Thymus (tissue), 11 donors: Measurements from ENCODE around the gene ERBIN. TPM values are rescaled to one million over a fixed set of nuclear protein-coding genes. Genes with fewer than 3 reads are reported as not detected.

Experiments used
- DNase-seq, 9 donors: peaks; one replicate each; pipeline ENCODE4 v3.0.0-alpha.2; 2013; ENCODE audit warnings: low spot score in 9 of 9, low read depth in 6 of 9, missing footprints in 1 of 9
- H3K27ac ChIP-seq, 2 donors: one replicate each; pipeline ENCODE4 v1.5.1; 2013; ENCODE audit warnings: control low read depth in 1 of 2, low read depth in 1 of 2, low read length in 1 of 2, mild to moderate bottlenecking in 1 of 2, moderate library complexity in 1 of 2
- H3K27me3 ChIP-seq, 2 donors: one replicate each; pipeline ENCODE4 v1.5.1; 2013; ENCODE audit warnings: low read length in 1 of 2; ENCODE audit not compliant: control insufficient read depth in 2 of 2, insufficient read depth in 1 of 2
- H3K36me3 ChIP-seq, 2 donors: one replicate each; pipeline ENCODE4 v1.5.1; 2013; ENCODE audit warnings: low read length in 1 of 2, mild to moderate bottlenecking in 1 of 2, moderate library complexity in 1 of 2; ENCODE audit not compliant: control insufficient read depth in 2 of 2, insufficient read depth in 2 of 2
- H3K4me1 ChIP-seq, 2 donors: one replicate each; pipeline ENCODE4 v1.5.1; 2013; ENCODE audit warnings: low read length in 2 of 2; ENCODE audit not compliant: control insufficient read depth in 2 of 2, insufficient read depth in 2 of 2
- H3K4me3 ChIP-seq, 2 donors: one replicate each; pipeline ENCODE4 v1.5.1; 2013; ENCODE audit warnings: low read length in 2 of 2, control low read depth in 1 of 2, mild to moderate bottlenecking in 1 of 2
- H3K9me3 ChIP-seq, 2 donors: one replicate each; pipeline ENCODE4 v1.5.1; 2013; ENCODE audit warnings: low read length in 1 of 2, mild to moderate bottlenecking in 1 of 2; ENCODE audit not compliant: control insufficient read depth in 2 of 2, insufficient read depth in 1 of 2
- WGBS: extraction: QIAGEN DNeasy Blood & Tissue Kit; methylation state at CpG from one replicate; pipeline ENCODE4 v1.1.7; 2013; 5-methylcytosine and 5-hydroxymethylcytosine counted together
- polyA plus RNA-seq: library from polyadenylated mRNA; stranded (reverse); fragments of 200-250 nt; gene quantifications from one replicate; pipeline ENCODE4 v1.2.3, GENCODE V29; 2013
- total RNA-seq: library from RNA; stranded (reverse); fragments of 120-200 nt; gene quantifications from one replicate; pipeline ENCODE4 v1.2.4, GENCODE V29; 2013
- donor health status: healthy.

ERBIN gene
- total and polyA plus RNA-seq, 2 donors, result 45.0 to 75.8 TPM

- WGBS, result 98% methylated on average over 3 of the region's 3 CpGs
- no peak overlapping the region for H3K4me3 ChIP-seq
- H3K4me1 ChIP-seq, result no peaks in the 10 kb centered on the region
- H3K27me3 ChIP-seq, result no peaks in the 10 kb centered on the region
- peaks cover 0 to 14% of the 10 kb centered on the region in 2 donors for H3K36me3 ChIP-seq
- no peak overlapping the region for H3K27ac ChIP-seq
- DNase-seq, result no peak
- H3K9me3 ChIP-seq, result peaks cover 0 to 3% of the 10 kb centered on the region in 2 donors
These were observed 55.7 kb downstream of the ERBIN start for GRCh38 chr5:65981969-65982619.

- no peaks in the 10 kb centered on the region for H3K4me1 ChIP-seq
- no peak for DNase-seq
- peaks cover 0 to 14% of the 10 kb centered on the region in 2 donors for H3K36me3 ChIP-seq
- H3K27me3 ChIP-seq, result no peaks in the 10 kb centered on the region
- no peak overlapping the region for H3K4me3 ChIP-seq
- WGBS, result 98% methylated on average over 1 of the region's 1 CpG
- no peak overlapping the region for H3K27ac ChIP-seq
- H3K9me3 ChIP-seq, result peaks cover 0 to 2% of the 10 kb centered on the region in 2 donors
These were observed 56.3 kb downstream of the ERBIN start for GRCh38 chr5:65982635-65983034.

GRCh38 chr5:65984098-65984885 lies 57.9 kb downstream of the ERBIN start:
- no peak for DNase-seq
- H3K4me3 ChIP-seq, result no peak overlapping the region
- H3K9me3 ChIP-seq, result no peaks in the 10 kb centered on the region
- peaks cover 0 to 18% of the 10 kb centered on the region in 2 donors for H3K36me3 ChIP-seq
- H3K27me3 ChIP-seq, result no peaks in the 10 kb centered on the region
- no peak overlapping the region for H3K27ac ChIP-seq
- H3K4me1 ChIP-seq, result no peaks in the 10 kb centered on the region
- 97% methylated on average over 10 of the region's 10 CpGs for WGBS

DNA sequence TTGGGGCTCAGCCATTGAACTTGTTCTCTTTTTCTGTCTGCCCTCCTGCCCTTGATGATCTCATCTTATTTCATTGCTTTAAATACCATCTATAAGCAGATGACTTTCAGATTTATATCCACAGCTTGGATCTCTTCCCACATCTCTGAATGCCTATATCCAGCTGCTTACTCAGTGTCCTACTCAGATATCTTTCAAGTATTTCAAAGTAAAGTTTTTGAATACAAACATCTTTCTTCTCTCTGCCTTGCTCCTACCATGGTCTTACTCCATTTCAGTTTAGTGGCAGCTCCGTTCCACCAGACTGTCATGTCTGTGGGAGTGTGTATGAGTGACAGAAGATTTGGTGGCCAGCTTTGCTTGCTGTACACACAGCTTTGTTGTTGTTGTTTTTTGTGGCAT lies 59.7 kb downstream of the ERBIN start:
- DNase-seq, result no peak
- H3K4me3 ChIP-seq, result no peak overlapping the region
- 95% methylated on average over 1 of the region's 1 CpG for WGBS
- H3K9me3 ChIP-seq, result no peaks in the 10 kb centered on the region
- no peak overlapping the region for H3K27ac ChIP-seq
- no peaks in the 10 kb centered on the region for H3K27me3 ChIP-seq
- H3K36me3 ChIP-seq, result peaks cover 0 to 20% of the 10 kb centered on the region in 2 donors
- H3K4me1 ChIP-seq, result no peaks in the 10 kb centered on the region

- no peaks in the 10 kb centered on the region for H3K27me3 ChIP-seq
- H3K4me3 ChIP-seq, result no peak overlapping the region
- WGBS, result 97% methylated on average over 3 of the region's 3 CpGs
- no peak overlapping the region for H3K27ac ChIP-seq
- peaks cover 0 to 20% of the 10 kb centered on the region in 2 donors for H3K36me3 ChIP-seq
- no peaks in the 10 kb centered on the region for H3K9me3 ChIP-seq
- DNase-seq, result no peak
- no peaks in the 10 kb centered on the region for H3K4me1 ChIP-seq
These were observed 60.4 kb downstream of the ERBIN start for GRCh38 chr5:65986796-65987195.

- no peak for DNase-seq
- H3K27ac ChIP-seq, result no peak overlapping the region
- peaks cover 0 to 20% of the 10 kb centered on the region in 2 donors for H3K36me3 ChIP-seq
- 98% methylated on average over 4 of the region's 4 CpGs for WGBS
- no peaks in the 10 kb centered on the region for H3K9me3 ChIP-seq
- no peaks in the 10 kb centered on the region for H3K27me3 ChIP-seq
- H3K4me1 ChIP-seq, result no peaks in the 10 kb centered on the region
- H3K4me3 ChIP-seq, result no peak overlapping the region
These were observed 61.6 kb downstream of the ERBIN start for GRCh38 chr5:65987982-65988381.

- Histone ChIP-seq H3K9me3 (no peaks in the 10 kb centered on the region), H3K36me3 (peaks cover 0 to 14% of the 10 kb centered on the region in 2 donors), H3K4me1 (no peaks in the 10 kb centered on the region), H3K27ac (no peak overlapping the region), H3K4me3 (no peak overlapping the region), H3K27me3 (no peaks in the 10 kb centered on the region)
- 89% methylated on average over 4 of the region's 4 CpGs for WGBS
- no peak for DNase-seq
These were observed 62.8 kb downstream of the ERBIN start for GRCh38 chr5:65989158-65989557.

DNA sequence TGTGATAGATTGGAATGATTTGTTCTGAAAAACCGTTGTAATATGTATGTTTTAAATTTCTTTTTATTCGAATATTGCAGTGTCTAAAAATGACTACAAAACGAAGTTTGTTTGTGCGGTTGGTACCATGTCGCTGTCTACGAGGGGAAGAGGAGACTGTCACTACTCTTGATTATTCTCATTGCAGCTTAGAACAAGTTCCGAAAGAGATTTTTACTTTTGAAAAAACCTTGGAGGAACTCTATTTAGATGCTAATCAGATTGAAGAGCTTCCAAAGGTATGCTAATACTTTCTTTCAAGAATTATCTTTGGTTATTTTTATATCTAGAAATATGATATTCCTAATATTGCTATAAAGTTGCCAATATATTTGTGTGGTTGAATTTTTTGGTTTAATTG lies 66.3 kb downstream of the ERBIN start:
- no peak for DNase-seq
- WGBS, result 97% methylated on average over 7 of the region's 7 CpGs

DNA sequence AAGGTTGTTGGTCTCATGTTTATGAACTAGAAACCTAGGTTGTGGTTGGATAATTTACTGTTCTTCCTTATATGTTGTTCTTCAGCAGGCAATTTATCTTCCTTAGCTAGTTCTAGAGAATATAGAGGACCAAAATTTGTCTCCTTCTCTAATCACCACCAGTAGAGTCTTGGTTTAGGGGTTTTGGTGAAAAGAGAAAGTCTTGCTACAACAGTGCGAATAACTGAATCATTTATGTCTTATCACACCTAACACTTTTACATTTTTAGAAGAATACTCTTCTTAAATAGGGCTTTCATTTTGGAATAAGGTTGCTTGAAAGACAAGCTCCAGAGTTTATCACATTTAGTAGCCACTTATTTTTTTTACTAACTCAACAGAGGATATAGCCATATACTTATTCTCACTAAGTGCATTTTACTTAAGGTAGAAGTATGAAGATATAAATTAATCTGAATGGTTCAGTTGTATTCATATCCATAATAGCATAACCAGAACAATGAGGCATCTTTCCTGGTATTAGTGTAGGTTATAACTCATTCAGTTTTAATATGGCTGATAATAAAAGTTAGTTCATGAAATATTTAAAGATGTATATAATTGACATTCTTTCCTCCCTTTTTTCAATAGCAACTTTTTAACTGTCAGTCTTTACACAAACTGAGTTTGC lies 67.9 kb downstream of the ERBIN start:
- DNase-seq, result no peak
- Histone ChIP-seq H3K4me3 (no peak overlapping the region), H3K27ac (no peak overlapping the region), H3K9me3 (no peaks in the 10 kb centered on the region), H3K36me3 (peaks cover 8 to 18% of the 10 kb centered on the region in 2 donors), H3K27me3 (no peaks in the 10 kb centered on the region), H3K4me1 (no peaks in the 10 kb centered on the region)
- WGBS, result 97% methylated on average over 1 of the region's 1 CpG

More for the DNA sequence above, 66.3 kb downstream of the ERBIN start:
- no peaks in the 10 kb centered on the region for H3K4me1 ChIP-seq
- no peaks in the 10 kb centered on the region for H3K27me3 ChIP-seq
- H3K4me3 ChIP-seq, result no peak overlapping the region
- H3K9me3 ChIP-seq, result no peaks in the 10 kb centered on the region
- peaks cover 3 to 18% of the 10 kb centered on the region in 2 donors for H3K36me3 ChIP-seq
- H3K27ac ChIP-seq, result no peak overlapping the region
